ENCODE measurements around the gene CCDC138.

CCDC138 gene

GRCh38 chr2:108898315-108899082 is 111.9 kb downstream of the CCDC138 start:
- no peak for DNase-seq

GRCh38 chr2:108904680-108905079 is 118.1 kb downstream of the CCDC138 start:
- DNase-seq, result no peak

- no peak for DNase-seq
Observed at GRCh38 chr2:108905176-108905575, 118.6 kb downstream of the CCDC138 start.

DNA sequence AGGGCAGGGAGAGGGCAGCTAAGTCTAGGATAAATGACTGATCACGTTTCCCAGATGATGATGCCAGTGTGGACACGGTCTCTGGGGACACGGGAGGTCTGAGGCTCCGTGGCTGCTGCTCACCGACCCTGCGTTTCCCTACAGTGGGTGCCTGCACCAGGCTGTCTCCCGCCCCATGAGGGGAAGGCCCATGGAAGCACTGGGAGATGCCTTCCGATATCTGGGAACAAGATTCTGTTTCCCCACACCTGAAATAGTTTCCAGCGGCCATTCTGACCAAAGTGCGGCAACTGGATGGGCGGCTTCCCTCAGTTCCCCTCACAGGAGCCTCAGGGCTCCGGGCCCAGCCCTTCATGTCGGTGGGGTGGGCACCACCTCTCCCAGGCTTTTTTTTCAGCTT is 119.3 kb downstream of the CCDC138 start:
- no peak for DNase-seq

DNA sequence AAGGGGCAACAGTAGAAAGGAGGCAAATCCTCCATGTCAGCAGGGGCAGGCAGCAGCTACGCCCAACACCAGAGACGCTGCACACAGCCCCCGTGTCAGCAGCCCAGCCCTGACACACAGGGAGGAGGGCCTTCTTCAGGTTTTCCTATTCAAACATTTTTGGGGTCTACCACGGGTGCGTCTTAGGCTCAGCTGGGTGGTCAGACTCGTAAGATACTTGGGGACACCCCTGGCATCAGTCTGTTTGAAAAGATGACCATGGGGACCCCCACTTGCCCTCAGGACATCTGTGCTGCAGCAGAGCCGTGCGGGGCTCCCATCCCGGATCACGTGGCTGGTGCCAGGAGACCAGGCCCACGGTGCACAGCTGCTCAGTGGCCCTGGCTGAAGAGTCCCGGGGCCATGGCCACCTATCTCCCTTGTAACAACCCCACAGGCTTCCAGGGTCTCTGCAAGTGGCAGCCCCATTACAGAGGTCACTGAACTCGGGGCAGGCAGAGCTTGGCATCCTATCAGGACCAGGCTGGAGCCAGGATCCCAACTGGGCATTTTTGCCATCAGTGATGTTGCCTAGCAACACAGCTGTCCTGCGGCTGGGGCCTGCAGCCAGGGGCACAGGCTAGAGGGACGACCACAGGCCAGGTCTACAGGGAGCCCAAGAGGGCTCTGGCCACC is 120.0 kb downstream of the CCDC138 start:
- DNase-seq, result no peak

DNA sequence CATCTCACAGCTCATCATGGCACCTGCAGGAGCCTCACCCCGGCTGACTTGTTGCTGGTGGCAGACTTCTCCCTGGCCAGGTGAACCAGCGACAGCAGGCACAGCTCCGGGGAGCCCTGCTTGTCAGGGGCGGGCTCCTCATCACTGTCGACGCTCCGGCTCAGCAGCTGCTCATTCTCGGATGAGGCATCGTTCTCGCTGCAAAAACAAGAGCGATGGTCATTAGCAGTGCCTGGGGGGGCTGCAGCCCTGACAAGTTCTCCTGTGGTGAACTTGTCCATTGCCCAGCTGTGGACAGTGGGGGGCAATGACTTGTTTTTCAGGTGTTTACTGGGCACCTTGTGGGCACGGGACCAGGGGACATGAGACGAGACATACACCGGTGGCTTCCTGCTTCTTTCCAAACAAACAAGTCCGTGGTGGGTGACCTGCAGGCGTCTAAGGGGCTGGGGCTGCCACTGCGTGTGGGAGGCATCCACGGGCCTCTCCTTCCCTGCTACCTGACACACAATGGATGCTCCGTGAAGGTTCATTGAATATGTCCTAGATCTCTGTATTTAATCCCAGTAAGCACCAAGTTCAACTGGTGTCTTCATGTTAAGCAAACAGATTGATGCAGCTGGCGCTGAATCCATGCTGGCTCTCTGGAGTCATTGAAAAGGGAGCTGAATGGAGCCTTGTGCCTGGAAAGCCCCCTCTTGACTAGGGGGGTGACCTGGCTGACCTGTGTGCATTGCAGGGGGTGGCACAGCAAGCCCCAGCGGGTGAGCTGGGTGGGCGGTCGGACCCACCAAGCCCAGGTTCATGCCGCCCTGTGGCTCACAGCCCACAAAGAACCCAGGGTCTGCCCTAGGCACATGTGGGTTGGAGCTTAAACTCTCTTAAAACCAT is 121.5 kb downstream of the CCDC138 start:
- no peak for DNase-seq

GRCh38 chr2:108908713-108909070 is 122.1 kb downstream of the CCDC138 start:
- DNase-seq, result no peak

GRCh38 chr2:108909275-108909823 is 122.8 kb downstream of the CCDC138 start:
- DNase-seq, result no peak

DNA sequence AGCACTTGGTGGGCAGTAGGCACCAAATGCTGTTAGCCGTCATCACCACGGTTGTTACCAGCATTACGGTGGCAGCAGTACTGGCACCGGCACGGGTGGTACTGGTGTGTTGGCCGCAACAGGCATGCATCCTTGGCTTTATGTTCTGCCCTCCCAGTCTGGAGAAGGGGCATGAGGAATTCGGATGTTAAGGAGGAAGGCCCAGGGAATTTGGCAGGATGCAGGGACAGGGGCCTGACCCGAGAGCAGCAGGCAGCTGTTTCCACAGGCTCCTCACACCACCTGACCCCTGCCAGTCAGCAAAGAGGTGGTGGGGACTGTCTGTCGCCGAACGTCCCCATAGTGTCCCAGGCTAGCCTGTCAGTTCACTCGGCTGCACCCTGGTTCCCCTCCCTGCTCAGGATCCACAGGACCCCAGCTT is 123.5 kb downstream of the CCDC138 start:
- no peak for DNase-seq

DNA sequence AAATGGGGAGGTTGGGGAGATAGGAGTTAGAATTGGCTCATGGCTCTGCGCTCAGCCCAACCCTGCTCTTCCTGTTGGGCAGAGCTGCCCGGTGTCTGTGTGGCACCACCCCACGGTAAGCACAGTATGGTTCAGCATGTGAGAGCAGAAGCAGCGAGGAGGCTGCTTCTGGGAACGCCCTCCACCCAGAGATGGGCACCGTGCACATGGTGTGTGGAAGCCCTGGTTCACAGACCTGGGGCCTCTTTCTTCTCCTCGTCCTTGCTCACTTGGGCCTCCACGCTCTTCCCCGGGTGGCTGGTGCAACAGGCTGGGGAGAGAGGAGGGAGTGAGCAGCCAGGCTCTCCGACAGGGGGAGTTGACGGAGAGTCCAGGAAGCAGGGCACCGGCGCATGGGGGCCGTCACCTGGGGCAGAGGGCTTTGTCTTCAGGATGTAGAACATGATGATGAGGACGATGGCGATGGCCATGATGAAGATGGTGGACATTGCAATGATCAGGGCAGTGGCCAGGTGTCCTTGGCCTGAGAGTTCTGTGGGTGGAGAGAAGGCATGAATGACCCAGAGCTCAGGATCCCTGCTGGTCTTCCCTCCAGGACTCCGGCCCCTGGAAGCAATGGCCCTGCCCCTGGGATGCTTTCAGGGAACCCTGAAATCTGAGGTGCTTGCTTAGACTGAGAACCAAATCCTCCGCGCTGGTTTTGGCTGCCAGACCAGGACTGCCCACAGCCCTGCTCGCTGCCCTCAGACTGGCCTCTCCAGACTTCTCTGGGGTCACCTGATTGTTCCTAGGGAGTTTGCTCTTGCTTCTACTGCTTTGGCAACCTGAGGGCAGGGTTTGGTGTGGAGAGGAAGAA is 124.2 kb downstream of the CCDC138 start:
- no peak for DNase-seq

DNA sequence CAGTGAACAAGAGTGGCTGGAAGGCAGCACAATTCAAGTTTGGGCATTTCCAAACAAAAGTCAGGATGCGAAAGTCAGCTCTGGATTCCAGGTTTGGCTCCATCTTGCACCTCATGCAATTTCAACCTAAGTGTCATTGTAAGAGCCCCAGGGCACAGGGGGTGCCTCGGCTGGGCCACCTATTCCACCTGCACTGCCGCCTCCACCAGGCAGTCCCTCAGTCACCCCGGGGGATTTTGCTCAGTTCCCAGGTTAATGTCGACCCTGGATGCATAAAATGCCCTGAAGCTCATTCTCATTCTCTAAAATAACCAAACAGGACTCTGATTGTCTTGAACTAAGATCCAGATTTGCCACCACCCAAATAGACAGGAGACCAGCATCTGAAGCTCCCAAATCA is 124.8 kb downstream of the CCDC138 start:
- DNase-seq, result no peak

- DNase-seq, result no peak
Observed at GRCh38 chr2:108911807-108912628, 125.4 kb downstream of the CCDC138 start.

DNA sequence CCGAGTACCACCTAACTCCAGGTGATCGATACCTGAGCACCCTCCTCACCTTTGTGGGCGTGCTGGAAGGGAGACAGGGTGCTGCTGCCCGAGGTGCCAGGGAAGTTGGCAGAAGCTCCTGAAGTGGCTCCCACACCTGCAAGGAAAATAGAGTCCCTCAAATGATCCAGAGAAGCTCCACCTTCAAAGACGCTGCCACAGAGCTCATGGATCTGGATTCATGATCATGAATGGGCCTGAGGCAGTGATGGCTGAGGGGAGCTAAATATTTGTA is 126.0 kb downstream of the CCDC138 start:
- no peak for DNase-seq

DNA sequence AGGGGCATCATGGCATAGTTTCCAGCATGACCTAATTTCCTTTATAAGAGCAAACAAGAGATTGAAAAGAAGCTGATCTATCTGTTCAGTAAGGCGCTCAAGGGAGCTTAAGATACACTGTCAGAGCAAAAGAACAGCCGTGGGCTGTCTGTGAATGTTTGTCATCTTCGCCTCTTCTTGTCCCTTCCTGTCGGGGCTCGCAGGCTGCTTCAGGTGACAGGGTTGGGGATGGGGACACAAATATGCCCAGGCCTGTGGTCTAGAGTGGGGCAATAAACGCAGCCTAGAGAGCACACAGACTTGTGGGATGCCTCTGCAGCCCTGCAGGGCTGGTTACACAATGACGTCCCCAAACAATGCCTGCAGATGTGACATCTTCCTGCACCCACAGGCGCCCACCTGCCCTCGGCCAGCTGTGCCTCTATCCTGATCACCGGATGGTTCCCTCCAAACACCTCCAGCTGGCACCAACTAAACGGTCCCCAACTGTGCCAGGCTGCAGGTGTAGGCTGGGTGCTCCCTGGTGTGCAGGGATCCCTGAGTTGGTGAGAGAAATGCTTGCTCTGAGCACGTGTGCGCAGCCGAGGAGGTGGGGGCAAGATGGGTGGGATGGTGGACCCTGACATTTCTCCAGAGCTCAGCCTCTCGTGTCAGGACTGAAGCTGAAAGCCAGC is 129.7 kb downstream of the CCDC138 start:
- DNase-seq, result peak; percentile 42

DNA sequence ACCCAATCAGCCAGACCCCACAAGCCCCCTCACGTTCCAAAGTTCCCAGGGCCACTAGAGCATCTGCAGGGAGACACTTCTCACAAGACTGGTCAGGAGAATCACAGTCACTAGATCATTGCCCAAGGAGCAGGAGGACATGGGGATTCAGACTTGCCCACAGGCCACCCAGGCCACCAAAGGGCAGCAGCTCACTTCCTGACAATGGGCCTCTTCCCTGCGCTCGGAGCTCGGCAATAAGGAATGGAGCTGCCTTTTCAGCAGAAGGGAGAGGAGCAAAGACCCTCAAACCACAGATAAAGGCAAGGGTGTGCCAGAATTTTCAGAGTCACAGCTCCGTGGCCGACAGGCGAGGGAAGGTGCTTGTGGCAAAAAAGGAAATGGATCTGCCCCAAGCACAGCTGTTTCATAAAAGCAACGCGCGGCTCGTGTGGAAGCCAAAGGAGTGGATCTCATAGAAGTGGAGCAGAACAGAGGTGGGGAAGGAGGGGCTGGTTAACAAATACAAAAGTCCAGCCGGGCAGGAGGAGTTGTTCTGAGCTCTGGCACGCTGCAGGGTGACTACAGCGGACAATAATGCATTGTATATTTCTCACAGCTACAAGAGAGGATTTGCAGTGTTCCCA is 130.3 kb downstream of the CCDC138 start:
- DNase-seq, result no peak

DNA sequence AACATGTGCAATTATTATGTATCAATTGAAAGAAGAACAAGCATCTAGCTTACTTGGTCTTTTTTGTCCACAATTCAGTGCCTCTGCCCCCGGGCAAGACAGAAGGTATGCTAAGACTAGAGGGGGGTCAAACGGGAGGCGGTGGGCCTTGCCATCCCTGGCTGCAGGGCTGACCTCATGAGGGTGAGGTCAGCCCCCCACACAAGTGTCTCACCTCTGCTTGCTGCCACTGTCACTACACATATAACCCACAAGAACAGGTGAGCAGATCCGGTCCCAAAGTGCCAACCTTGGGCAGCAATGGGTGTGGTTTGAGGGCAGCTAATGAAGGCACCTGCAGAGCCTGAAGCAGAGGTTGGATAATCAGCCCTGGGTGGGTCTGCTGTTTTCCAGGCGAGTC is 131.0 kb downstream of the CCDC138 start:
- no peak for DNase-seq

- no peak for DNase-seq
Observed at GRCh38 chr2:108918156-108918874, 131.7 kb downstream of the CCDC138 start.

- DNase-seq, result no peak
Observed at GRCh38 chr2:108918941-108919341, 132.4 kb downstream of the CCDC138 start.

DNA sequence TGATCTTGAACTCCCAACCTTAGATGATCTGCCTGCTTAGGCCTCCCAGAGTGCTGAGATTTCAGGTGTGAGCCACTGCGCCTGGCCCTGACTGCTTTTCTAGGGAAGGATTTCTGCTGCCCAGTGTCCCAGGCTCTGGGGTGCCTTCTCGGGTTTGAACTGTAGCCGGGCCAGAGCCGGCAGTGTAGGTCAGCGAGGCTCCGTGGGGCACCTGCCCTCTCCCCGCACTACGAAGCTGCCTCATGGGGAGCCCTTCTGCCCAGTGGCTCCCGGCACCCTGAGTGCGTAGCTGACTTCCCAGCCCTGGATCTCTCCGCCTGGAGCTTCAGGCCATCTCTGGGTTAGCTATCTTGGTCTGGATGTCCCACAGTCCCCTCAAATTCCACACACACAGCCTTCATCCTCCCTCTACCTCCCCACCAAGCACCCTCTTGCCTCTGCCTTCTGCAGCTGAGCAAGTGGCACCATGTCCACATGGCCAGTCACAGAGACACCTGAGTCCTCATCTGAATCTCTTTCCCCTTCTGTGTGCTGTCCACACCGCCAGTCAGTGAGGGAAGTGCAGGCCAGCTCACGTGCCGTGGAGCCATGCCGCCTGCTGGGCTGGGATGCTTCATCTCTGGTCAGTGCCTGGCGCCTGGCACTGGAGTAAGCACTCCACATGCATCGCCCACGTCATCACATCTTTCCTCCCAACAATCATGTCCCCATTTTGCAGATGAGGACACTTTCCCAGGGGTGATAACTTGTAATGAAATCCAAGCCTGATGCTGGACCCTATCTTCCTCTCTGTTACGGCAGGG is 133.2 kb downstream of the CCDC138 start:
- no peak for DNase-seq

Measured in RPMI8226 (cell line).